GM12878 (cell line): ENCODE results near the gene AKNA. TPM values are rescaled to one million over a fixed set of nuclear protein-coding genes. Genes with fewer than 3 reads are reported as not detected.

ENCODE experiments used
- ASH2L ChIP-seq: fragments of 300-600, 200-600 bp; sonication (generic); IDR thresholded peaks from 2 replicates; pipeline ENCODE4 v1.6.1; 2017; ENCODE audit warnings: low read depth, mild to moderate bottlenecking, borderline replicate concordance
- CREM ChIP-seq: IDR thresholded peaks from 2 replicates; pipeline ENCODE4 v1.6.1; 2014; ENCODE audit warnings: antibody characterized with exemption, low read depth
- E2F8 ChIP-seq: fragments of 450-650 bp; IDR thresholded peaks from 2 replicates; pipeline ENCODE4 v1.6.1; 2018; ENCODE audit warnings: mild to moderate bottlenecking, low read depth, moderate library complexity; ENCODE audit not compliant: partially characterized antibody
- EGR1 ChIP-seq, 2 experiments: IDR thresholded peaks; 1 replicate in 1 of 2; 2 replicates in 1 of 2; pipeline ENCODE4 v1.6.1; 2011 to 2012; ENCODE audit warnings: low read depth in 2 of 2, low read length in 2 of 2, borderline replicate concordance in 1 of 2, mild to moderate bottlenecking in 1 of 2, moderate library complexity in 1 of 2
- FOXM1 ChIP-seq: IDR thresholded peaks from 2 replicates; pipeline ENCODE4 v1.6.1; 2012; ENCODE audit warnings: low read depth, mild to moderate bottlenecking, inconsistent platforms, low read length, moderate library complexity
- JUNB ChIP-seq: IDR thresholded peaks from 2 replicates; pipeline ENCODE4 v1.6.1; 2016; ENCODE audit warnings: antibody characterized with exemption, mild to moderate bottlenecking
- JUND ChIP-seq: IDR thresholded peaks from 2 replicates; pipeline ENCODE4 v1.6.1; 2012; ENCODE audit warnings: low read depth, mild to moderate bottlenecking, low read length, improper control_type of control experiment, moderate library complexity
- LARP7 ChIP-seq: fragments of 450-650 bp; IDR thresholded peaks from 2 replicates; pipeline ENCODE4 v1.6.1; 2017; ENCODE audit warnings: mild to moderate bottlenecking
- MYC ChIP-seq: IDR thresholded peaks from 2 replicates; pipeline ENCODE4 v1.6.1; 2011; ENCODE audit warnings: mild to moderate bottlenecking, low read length, moderate library complexity, inconsistent platforms; ENCODE audit not compliant: insufficient read depth, insufficient replicate concordance, insufficient read length, severe bottlenecking
- PKNOX1 ChIP-seq: fragments of 450-650 bp; IDR thresholded peaks from 2 replicates; pipeline ENCODE4 v1.6.1; 2016; ENCODE audit warnings: mild to moderate bottlenecking
- RAD21 ChIP-seq: IDR thresholded peaks from 2 replicates; pipeline ENCODE4 v1.6.1; 2011; ENCODE audit warnings: mild to moderate bottlenecking, low read depth, low read length, moderate library complexity; ENCODE audit not compliant: insufficient read depth
- REST ChIP-seq: IDR thresholded peaks from 2 replicates; pipeline ENCODE4 v1.6.1; 2012; ENCODE audit warnings: mild to moderate bottlenecking, low read depth, low read length
- TARDBP ChIP-seq: IDR thresholded peaks from 2 replicates; pipeline ENCODE4 v1.6.1; 2016; ENCODE audit warnings: borderline replicate concordance
- ZBTB11 ChIP-seq: fragments of 450-650 bp; formaldehyde crosslinking; IDR thresholded peaks from 2 replicates; pipeline ENCODE4 v1.5.0; 2022; ENCODE audit warnings: mild to moderate bottlenecking, missing genetic modification characterization
- polyA plus RNA-seq, 11 experiments: library from polyadenylated mRNA; depleted of rRNA in 4 of 11; unstranded in 6 of 11; stranded (reverse) in 5 of 11; fragments of >200 nt; fragmentation: Nextera tagmentation in 4 of 11; fragmentation: Illumina TruSeq in 1 of 11; extraction: Ambion mirVana in 4 of 11; extraction: Trizol in 1 of 11; gene quantifications; 1 replicate in 1 of 11; 2 replicates in 10 of 11; pipeline versions ENCODE4 v1.2.1 to v1.2.3, GENCODE V29; 2011 to 2016; ENCODE audit warnings: inconsistent platforms in 2 of 11, missing spikeins in 2 of 11, low read depth in 1 of 11
- total RNA-seq, 4 experiments: library from RNA; depleted of rRNA in 3 of 4; stranded (reverse); fragments of >200 nt in 3 of 4; fragmentation: Illumina TruSeq in 1 of 4; extraction: Trizol in 1 of 4; gene quantifications; 2 replicates each; pipeline versions ENCODE4 v1.2.1 to v1.2.3, GENCODE V29; 2013 to 2021

AKNA gene
- total and polyA plus RNA-seq, 10 of the 15 experiments (the other 5 are each of a cell fraction or from before 2014, with no cell fraction given): 1.6 to 132 (median 35.3) TPM

GRCh38 chr9:114385397-114386181 is 2.2 kb downstream of the AKNA start (continued):
- TF ChIP-seq ZBTB11 (CRISPR knock-in tag): no peak
- TF ChIP-seq CREM: peak; percentile 90
- 0 out of 2 replicates have a peak, but pooled peaks have one; percentile 12 for TF ChIP-seq REST
- TF ChIP-seq JUND: peak; percentile 94
- peak; percentile 86 for TF ChIP-seq JUNB
- TF ChIP-seq EGR1 (IDR thresholded peaks at IDR 0.05; ENCODE audit: borderline replicate concordance in 1 of 2, low read depth in 2 of 2, low read length in 2 of 2): no peak; a peak in 1 of 3 replicates
- TF ChIP-seq MYC: no peak
- peak; percentile 51 for TF ChIP-seq TARDBP
- peak; percentile 83; the same call in 1 of the 2 replicates for TF ChIP-seq ASH2L
- no peak for TF ChIP-seq FOXM1
- peak; percentile 91 for TF ChIP-seq LARP7
- peak; percentile 91 for TF ChIP-seq PKNOX1
- TF ChIP-seq RAD21: 0 out of 2 replicates have a peak, but pooled peaks have one; percentile 5
- peak; percentile 24 for TF ChIP-seq E2F8
- TF ChIP-seq, all 136 proteins: peak for 63
